ENCODE data around the gene ATP6V0D1. TPM values are rescaled to one million over a fixed set of nuclear protein-coding genes. Genes with fewer than 3 reads are reported as not detected.

ATP6V0D1 gene
- total RNA-seq, 6 donors from 2014 or later, result 69.1 to 221 (median 147) TPM

GRCh38 chr16:67395458-67396158 is 85.3 kb downstream of the ATP6V0D1 start:
- H3K36me3 ChIP-seq, result no peaks in the 10 kb centered on the region
- WGBS, 2 donors, result 60 to 87% methylated on average over 1 to 12 of the region's 13 CpGs
- no peak for TF ChIP-seq POLR2A (IDR thresholded peaks at IDR 0.05)
- no peak for TF ChIP-seq POLR2AphosphoS5 (IDR thresholded peaks at IDR 0.05)
- TF ChIP-seq EP300 (IDR thresholded peaks at IDR 0.05), result no peak
- TF ChIP-seq, protein P1, sequence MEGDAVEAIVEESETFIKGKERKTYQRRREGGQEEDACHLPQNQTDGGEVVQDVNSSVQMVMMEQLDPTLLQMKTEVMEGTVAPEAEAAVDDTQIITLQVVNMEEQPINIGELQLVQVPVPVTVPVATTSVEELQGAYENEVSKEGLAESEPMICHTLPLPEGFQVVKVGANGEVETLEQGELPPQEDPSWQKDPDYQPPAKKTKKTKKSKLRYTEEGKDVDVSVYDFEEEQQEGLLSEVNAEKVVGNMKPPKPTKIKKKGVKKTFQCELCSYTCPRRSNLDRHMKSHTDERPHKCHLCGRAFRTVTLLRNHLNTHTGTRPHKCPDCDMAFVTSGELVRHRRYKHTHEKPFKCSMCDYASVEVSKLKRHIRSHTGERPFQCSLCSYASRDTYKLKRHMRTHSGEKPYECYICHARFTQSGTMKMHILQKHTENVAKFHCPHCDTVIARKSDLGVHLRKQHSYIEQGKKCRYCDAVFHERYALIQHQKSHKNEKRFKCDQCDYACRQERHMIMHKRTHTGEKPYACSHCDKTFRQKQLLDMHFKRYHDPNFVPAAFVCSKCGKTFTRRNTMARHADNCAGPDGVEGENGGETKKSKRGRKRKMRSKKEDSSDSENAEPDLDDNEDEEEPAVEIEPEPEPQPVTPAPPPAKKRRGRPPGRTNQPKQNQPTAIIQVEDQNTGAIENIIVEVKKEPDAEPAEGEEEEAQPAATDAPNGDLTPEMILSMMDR (IDR thresholded peaks at IDR 0.05), result no peak
- DNase-seq (peak in 1 of 2 donors; percentile 69), ATAC-seq (ENCODE audit: low FRiP score in 2 of 2) (no peak)
- H3K9me3 ChIP-seq, result no peaks in the 10 kb centered on the region
- peak overlapping the region in 1 of 4 donors; percentile 0 for H3K4me3 ChIP-seq
- peak overlapping the region; percentile 43 to 69 (median 65) for H3K27ac ChIP-seq
- H3K4me1 ChIP-seq, result peaks cover 51 to 88% (median 70%) of the 10 kb centered on the region in 4 donors
- peaks cover 0 to 13% (median 2%) of the 10 kb centered on the region in 4 donors for H3K27me3 ChIP-seq

DNA sequence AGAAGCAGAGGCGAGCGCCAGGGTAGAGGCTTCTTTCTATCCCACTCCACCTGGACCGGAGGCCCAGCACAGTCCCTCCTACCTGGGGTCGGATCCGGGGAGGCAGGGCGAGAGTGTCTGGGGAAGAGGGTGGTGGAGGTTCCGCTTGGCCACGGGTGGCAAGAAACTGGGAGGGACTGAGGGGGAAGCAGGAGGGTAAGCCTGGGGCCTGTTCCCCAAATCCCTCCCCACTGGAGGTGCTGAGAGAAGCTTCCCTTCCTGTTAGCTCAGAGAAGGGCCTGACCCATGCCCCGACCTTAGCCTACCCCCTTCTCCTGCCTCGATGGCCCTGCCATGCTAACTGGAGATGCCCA is 85.9 kb downstream of the ATP6V0D1 start:
- ATAC-seq (ENCODE audit: low FRiP score in 2 of 2) (no peak), DNase-seq (no peak)
- Histone ChIP-seq H3K4me1 (peaks cover 54 to 88% (median 71%) of the 10 kb centered on the region in 4 donors), H3K36me3 (no peaks in the 10 kb centered on the region), H3K9me3 (no peaks in the 10 kb centered on the region), H3K4me3 (peak overlapping the region in 2 of 4 donors; percentile 1 to 51), H3K27ac (peak overlapping the region in 3 of 4 donors; percentile 65 to 69 (median 65)), H3K27me3 (peaks cover 0 to 13% (median 2%) of the 10 kb centered on the region in 4 donors)
- 56 to 83% methylated on average over 2 to 10 of the region's 10 CpGs for WGBS, 2 donors
- TF ChIP-seq POLR2A (IDR thresholded peaks at IDR 0.05) (no peak), POLR2AphosphoS5 (IDR thresholded peaks at IDR 0.05) (no peak), EP300 (IDR thresholded peaks at IDR 0.05) (no peak)
- TF ChIP-seq, protein P1 (IDR thresholded peaks at IDR 0.05), result no peak

- ATAC-seq (ENCODE audit: low FRiP score in 2 of 2), result no peak
- H3K27me3 ChIP-seq, result peaks cover 0 to 13% (median 2%) of the 10 kb centered on the region in 4 donors
- peak overlapping the region; percentile 65 to 76 (median 68) for H3K27ac ChIP-seq
- H3K9me3 ChIP-seq, result no peaks in the 10 kb centered on the region
- DNase-seq, result peak in 1 of 2 donors; percentile 87
- WGBS, 2 donors, result 47 to 51% methylated on average over 43 to 86 of the region's 88 CpGs
- peak overlapping the region in 3 of 4 donors; percentile 37 to 65 (median 51) for H3K4me3 ChIP-seq
- no peaks in the 10 kb centered on the region for H3K36me3 ChIP-seq
- H3K4me1 ChIP-seq, result peaks cover 51 to 88% (median 69%) of the 10 kb centered on the region in 4 donors
- TF ChIP-seq POLR2A (IDR thresholded peaks at IDR 0.05) (no peak), EP300 (IDR thresholded peaks at IDR 0.05) (no peak), POLR2AphosphoS5 (IDR thresholded peaks at IDR 0.05) (no peak)
- TF ChIP-seq, protein P1 (IDR thresholded peaks at IDR 0.05), result no peak
Observed at GRCh38 chr16:67394155-67395104, 86.5 kb downstream of the ATP6V0D1 start.

DNA sequence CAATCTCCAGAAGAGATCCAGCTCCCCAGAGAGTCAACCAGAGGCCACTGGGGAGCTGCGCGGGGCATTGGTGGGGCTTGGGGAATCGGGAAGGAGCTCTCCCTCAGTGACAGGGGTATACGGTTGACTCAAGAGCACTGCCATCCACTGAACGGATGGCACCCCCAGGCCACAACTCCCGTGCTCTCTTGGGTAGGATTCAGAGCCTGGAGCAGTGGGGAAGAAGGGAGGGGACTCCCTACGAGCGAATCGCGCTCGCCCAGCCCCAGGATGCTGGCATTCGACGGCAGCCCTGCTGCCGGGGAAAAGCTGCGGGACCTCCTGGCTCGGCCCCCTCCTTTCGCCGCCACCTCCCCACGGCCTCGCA is 87.2 kb downstream of the ATP6V0D1 start:
- ATAC-seq (ENCODE audit: low FRiP score in 2 of 2), result no peak
- DNase-seq, result no peak
- Histone ChIP-seq H3K27me3 (peaks cover 0 to 13% (median 2%) of the 10 kb centered on the region in 4 donors), H3K9me3 (no peaks in the 10 kb centered on the region), H3K4me3 (peak overlapping the region in 3 of 4 donors; percentile 37 to 65 (median 51)), H3K36me3 (no peaks in the 10 kb centered on the region), H3K4me1 (peaks cover 47 to 81% (median 63%) of the 10 kb centered on the region in 4 donors), H3K27ac (peak overlapping the region; percentile 65 to 76 (median 68))
- 12 to 23% methylated on average over 15 to 16 of the region's 20 CpGs for WGBS, 2 donors
- TF ChIP-seq EP300 (IDR thresholded peaks at IDR 0.05) (no peak), POLR2AphosphoS5 (IDR thresholded peaks at IDR 0.05) (no peak), POLR2A (IDR thresholded peaks at IDR 0.05) (no peak)
- TF ChIP-seq, protein P1 (IDR thresholded peaks at IDR 0.05), result no peak

Data from upper lobe of left lung (tissue), 6 donors.